ENCODE measurements around the gene TBC1D10B.
"Not testable (repeated sequence)": the region's sequence is repeated elsewhere in the genome, so short reads cannot be mapped to it uniquely, and the experiment has no call there.

Gene TBC1D10B

GRCh38 chr16:30355144-30355953, 14.9 kb downstream of the TBC1D10B start, which contains the start of gene CD2BP2:
Gene CD2BP2, minus strand, starts transcription at chr16:30355308. Its CDS starts 627 bp downstream, at chr16:30354681.
- DNase-seq (ENCODE audit: low read depth in 1 of 2, low spot score in 1 of 2), result peak; percentile 72 to 82

GRCh38 chr16:30354423-30355143, 15.7 kb downstream of the TBC1D10B start:
- no peak for DNase-seq (ENCODE audit: low read depth in 1 of 2, low spot score in 1 of 2)

- no peak for DNase-seq (ENCODE audit: low read depth in 1 of 2, low spot score in 1 of 2)
Observed at GRCh38 chr16:30353438-30354129, 16.7 kb downstream of the TBC1D10B start.

- DNase-seq (ENCODE audit: low read depth in 1 of 2, low spot score in 1 of 2), result no peak
Observed at GRCh38 chr16:30352488-30353401, 17.5 kb downstream of the TBC1D10B start.

- DNase-seq (ENCODE audit: low read depth in 1 of 2, low spot score in 1 of 2), result no peak
Observed at GRCh38 chr16:30351586-30352419, 18.5 kb downstream of the TBC1D10B start.

- no peak for DNase-seq (ENCODE audit: low read depth in 1 of 2, low spot score in 1 of 2)
Observed at GRCh38 chr16:30351001-30351441, 19.3 kb downstream of the TBC1D10B start.

GRCh38 chr16:30350134-30350871, 20.0 kb downstream of the TBC1D10B start:
- no peak for DNase-seq (ENCODE audit: low read depth in 1 of 2, low spot score in 1 of 2)

GRCh38 chr16:30349675-30350074, 20.6 kb downstream of the TBC1D10B start:
- DNase-seq (ENCODE audit: low read depth in 1 of 2, low spot score in 1 of 2), result no peak

GRCh38 chr16:30348929-30349328, 21.4 kb downstream of the TBC1D10B start:
- DNase-seq (ENCODE audit: low read depth in 1 of 2, low spot score in 1 of 2), result no peak

- DNase-seq (ENCODE audit: low read depth in 1 of 2, low spot score in 1 of 2), result no peak
Observed at GRCh38 chr16:30348113-30348512, 22.2 kb downstream of the TBC1D10B start.

- DNase-seq (ENCODE audit: low read depth in 1 of 2, low spot score in 1 of 2), result no peak
Observed at GRCh38 chr16:30346286-30346685, 24.0 kb downstream of the TBC1D10B start.

GRCh38 chr16:30343491-30343820, 26.8 kb downstream of the TBC1D10B start:
- not testable (repeated sequence) for DNase-seq (ENCODE audit: low read depth in 1 of 2, low spot score in 1 of 2)

- DNase-seq (ENCODE audit: low read depth in 1 of 2, low spot score in 1 of 2), result no peak
Observed at GRCh38 chr16:30342751-30343490, 27.4 kb downstream of the TBC1D10B start.

- not testable (repeated sequence) for DNase-seq (ENCODE audit: low read depth in 1 of 2, low spot score in 1 of 2)
Observed at GRCh38 chr16:30341971-30342370, 28.3 kb downstream of the TBC1D10B start.

GRCh38 chr16:30340621-30341020, 29.7 kb downstream of the TBC1D10B start:
- DNase-seq (ENCODE audit: low read depth in 1 of 2, low spot score in 1 of 2), result no peak

GRCh38 chr16:30338715-30339114, 31.6 kb downstream of the TBC1D10B start:
- DNase-seq (ENCODE audit: low read depth in 1 of 2, low spot score in 1 of 2), result not testable (repeated sequence)

- DNase-seq (ENCODE audit: low read depth in 1 of 2, low spot score in 1 of 2), result not testable (repeated sequence)
Observed at GRCh38 chr16:30337964-30338357, 32.3 kb downstream of the TBC1D10B start.
